Osteocyte (in vitro differentiated cells): ENCODE results near the gene LUZP2. TPM values are rescaled to one million over a fixed set of nuclear protein-coding genes. Genes with fewer than 3 reads are reported as not detected.
A peak's percentile ranks its signal among the peaks of the same experiment; 100 is the strongest.

ENCODE experiments used
- DNase-seq: peaks from one replicate; pipeline ENCODE4 v3.0.0; 2021; ENCODE audit warnings: mixed read lengths; ENCODE audit not compliant: unreplicated experiment; ENCODE audit errors: extremely low spot score
- H3K27ac Mint-ChIP-seq: one replicate; pipeline ENCODE4 v1.8.0; 2021; ENCODE audit warnings: mild to moderate bottlenecking, mixed read lengths; ENCODE audit not compliant: unreplicated experiment
- H3K27me3 Mint-ChIP-seq: one replicate; pipeline ENCODE4 v1.8.0; 2021; ENCODE audit warnings: mixed read lengths; ENCODE audit not compliant: unreplicated experiment
- H3K36me3 Mint-ChIP-seq: one replicate; pipeline ENCODE4 v1.8.0; 2021; ENCODE audit warnings: mixed read lengths; ENCODE audit not compliant: unreplicated experiment
- H3K4me1 Mint-ChIP-seq: one replicate; pipeline ENCODE4 v1.8.0; 2021; ENCODE audit warnings: mixed read lengths; ENCODE audit not compliant: unreplicated experiment
- H3K4me3 Mint-ChIP-seq: one replicate; pipeline ENCODE4 v1.8.0; 2021; ENCODE audit warnings: mild to moderate bottlenecking, moderate library complexity, mixed read lengths; ENCODE audit not compliant: unreplicated experiment
- H3K9me3 Mint-ChIP-seq: one replicate; pipeline ENCODE4 v1.8.0; 2021; ENCODE audit warnings: mixed read lengths; ENCODE audit not compliant: unreplicated experiment
- total RNA-seq: library from RNA; stranded (reverse); gene quantifications from 2 replicates; pipeline ENCODE4 v1.2.1, GENCODE V29; 2021
- TF ChIP-seq, protein P1 (sequence below): fragments of 200-600 bp; sonication (generic); IDR thresholded peaks from 2 replicates; pipeline ENCODE4 v1.5.0; 2021; ENCODE audit warnings: antibody characterized with exemption, mild to moderate bottlenecking, moderate library complexity

The LUZP2 gene
- total RNA-seq, 1 donor from 2014 or later: 3.5 TPM

- Mint-ChIP-seq H3K4me1 (no peaks in the 10 kb centered on the region), H3K36me3 (no peaks in the 10 kb centered on the region), H3K27ac (no peak overlapping the region), H3K4me3 (no peak overlapping the region), H3K27me3 (peaks cover 2% of the 10 kb centered on the region), H3K9me3 (peaks cover 16% of the 10 kb centered on the region)
- no peak for DNase-seq
- TF ChIP-seq, protein P1, sequence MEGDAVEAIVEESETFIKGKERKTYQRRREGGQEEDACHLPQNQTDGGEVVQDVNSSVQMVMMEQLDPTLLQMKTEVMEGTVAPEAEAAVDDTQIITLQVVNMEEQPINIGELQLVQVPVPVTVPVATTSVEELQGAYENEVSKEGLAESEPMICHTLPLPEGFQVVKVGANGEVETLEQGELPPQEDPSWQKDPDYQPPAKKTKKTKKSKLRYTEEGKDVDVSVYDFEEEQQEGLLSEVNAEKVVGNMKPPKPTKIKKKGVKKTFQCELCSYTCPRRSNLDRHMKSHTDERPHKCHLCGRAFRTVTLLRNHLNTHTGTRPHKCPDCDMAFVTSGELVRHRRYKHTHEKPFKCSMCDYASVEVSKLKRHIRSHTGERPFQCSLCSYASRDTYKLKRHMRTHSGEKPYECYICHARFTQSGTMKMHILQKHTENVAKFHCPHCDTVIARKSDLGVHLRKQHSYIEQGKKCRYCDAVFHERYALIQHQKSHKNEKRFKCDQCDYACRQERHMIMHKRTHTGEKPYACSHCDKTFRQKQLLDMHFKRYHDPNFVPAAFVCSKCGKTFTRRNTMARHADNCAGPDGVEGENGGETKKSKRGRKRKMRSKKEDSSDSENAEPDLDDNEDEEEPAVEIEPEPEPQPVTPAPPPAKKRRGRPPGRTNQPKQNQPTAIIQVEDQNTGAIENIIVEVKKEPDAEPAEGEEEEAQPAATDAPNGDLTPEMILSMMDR: no peak
Observed at GRCh38 chr11:24478718-24479117, 18.1 kb upstream of the LUZP2 start.

DNA sequence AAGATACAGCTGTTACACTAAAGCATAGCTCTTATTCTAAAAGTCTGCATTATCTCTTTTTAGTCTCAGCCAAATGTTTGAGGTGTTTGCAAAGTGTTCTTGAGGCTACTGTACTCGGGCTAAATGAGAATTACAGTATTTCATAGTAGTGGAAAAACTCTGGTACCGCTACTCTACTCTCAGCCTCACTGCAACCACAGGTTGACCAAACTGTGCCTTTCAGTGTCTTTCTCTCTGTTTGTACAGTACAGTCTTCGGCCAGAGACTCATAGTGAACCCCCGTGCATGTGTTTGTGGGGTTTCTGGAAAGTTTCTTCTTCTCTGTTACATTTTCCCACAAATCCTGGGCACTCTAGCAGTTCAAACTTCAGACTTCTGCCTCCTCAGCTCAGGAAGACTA is 7.4 kb upstream of the LUZP2 start:
- DNase-seq: no peak
- no peaks in the 10 kb centered on the region for H3K4me1 Mint-ChIP-seq
- no peak overlapping the region for H3K4me3 Mint-ChIP-seq
- H3K36me3 Mint-ChIP-seq: no peaks in the 10 kb centered on the region
- no peak overlapping the region for H3K27ac Mint-ChIP-seq
- TF ChIP-seq, protein P1: no peak
- peaks cover 15% of the 10 kb centered on the region for H3K27me3 Mint-ChIP-seq
- H3K9me3 Mint-ChIP-seq: peaks cover 3% of the 10 kb centered on the region

GRCh38 chr11:24496386-24496735 is 492 bp upstream of the LUZP2 start:
- H3K27me3 Mint-ChIP-seq: peaks cover 34% of the 10 kb centered on the region
- H3K4me1 Mint-ChIP-seq: peaks cover 13% of the 10 kb centered on the region
- H3K4me3 Mint-ChIP-seq: peak overlapping the region; percentile 85
- TF ChIP-seq, protein P1: no peak
- no peaks in the 10 kb centered on the region for H3K9me3 Mint-ChIP-seq
- DNase-seq: no peak
- no peaks in the 10 kb centered on the region for H3K36me3 Mint-ChIP-seq
- H3K27ac Mint-ChIP-seq: no peak overlapping the region

- no peak overlapping the region for H3K27ac Mint-ChIP-seq
- H3K9me3 Mint-ChIP-seq: no peaks in the 10 kb centered on the region
- peak overlapping the region; percentile 85 for H3K4me3 Mint-ChIP-seq
- no peaks in the 10 kb centered on the region for H3K36me3 Mint-ChIP-seq
- peaks cover 29% of the 10 kb centered on the region for H3K27me3 Mint-ChIP-seq
- no peak for DNase-seq
- TF ChIP-seq, protein P1: no peak
- H3K4me1 Mint-ChIP-seq: peaks cover 13% of the 10 kb centered on the region
Observed at GRCh38 chr11:24497831-24498230, 978 bp downstream of the LUZP2 start.

DNA sequence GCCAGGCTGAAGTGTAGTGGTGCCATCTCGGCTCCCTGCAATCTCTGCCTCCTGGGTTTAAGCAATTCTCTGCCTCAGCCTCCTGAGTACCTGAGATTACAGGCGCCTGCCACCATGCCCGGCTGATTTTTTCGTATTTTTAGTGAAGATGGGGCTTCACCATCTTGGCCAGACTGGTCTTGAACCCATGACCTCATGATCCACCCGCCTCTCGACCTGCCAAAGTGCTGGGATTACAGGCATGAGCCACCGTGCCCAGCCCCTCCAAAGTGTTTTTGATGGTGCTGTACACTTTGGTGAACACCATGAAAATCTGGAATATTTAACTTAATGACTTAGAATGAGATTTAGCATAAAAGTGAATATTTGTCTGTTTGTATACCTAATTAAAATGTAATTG is 5.6 kb downstream of the LUZP2 start:
- Mint-ChIP-seq H3K27me3 (peaks cover 23% of the 10 kb centered on the region), H3K4me1 (peaks cover 5% of the 10 kb centered on the region), H3K27ac (no peak overlapping the region), H3K36me3 (no peaks in the 10 kb centered on the region), H3K9me3 (no peaks in the 10 kb centered on the region), H3K4me3 (no peak overlapping the region)
- TF ChIP-seq, protein P1: no peak
- DNase-seq: no peak
